Activated effector memory CD4-positive, alpha-beta T cell treated with anti-CD3 and anti-CD28 coated beads, Interleukin-2, amount 50 U/mL, for 16 hours (primary cell): ENCODE data around the gene SPDYC.
A peak's percentile ranks its signal among the peaks of the same experiment; 100 is the strongest.

Experiments used
- DNase-seq: peaks from one replicate; pipeline ENCODE4 v3.0.0-alpha.2; 2020

Gene SPDYC

GRCh38 chr11:65170058-65170534 is at the start of gene SPDYC:
Gene SPDYC (plus strand): TSS chr11:65170233. CDS start chr11:65171358, 1,125 bp downstream.
- no peak for DNase-seq

GRCh38 chr11:65120831-65121230 is 49.2 kb upstream of the SPDYC start:
- DNase-seq: peak; percentile 41

- peak; percentile 79 for DNase-seq
Observed at GRCh38 chr11:65121447-65121864, 48.6 kb upstream of the SPDYC start.

- DNase-seq: peak; percentile 100
Observed at GRCh38 chr11:65121865-65122696, 48.0 kb upstream of the SPDYC start, which contains the start of the genes FAU and MRPL49. Gene FAU (minus strand): TSS chr11:65122134. CDS start chr11:65121813, 321 bp downstream. Gene MRPL49 (plus strand): TSS chr11:65122321. CDS start chr11:65122347, 26 bp downstream.

GRCh38 chr11:65124480-65125196 is 45.4 kb upstream of the SPDYC start:
- DNase-seq: no peak

GRCh38 chr11:65125197-65126056 is 44.6 kb upstream of the SPDYC start:
- no peak for DNase-seq

- DNase-seq: no peak
Observed at GRCh38 chr11:65126624-65127274, 43.3 kb upstream of the SPDYC start.

GRCh38 chr11:65127473-65128181 is 42.4 kb upstream of the SPDYC start:
- no peak for DNase-seq

GRCh38 chr11:65128182-65129145 is 41.6 kb upstream of the SPDYC start:
- DNase-seq: no peak

- no peak for DNase-seq
Observed at GRCh38 chr11:65129649-65130441, 40.2 kb upstream of the SPDYC start.

GRCh38 chr11:65130631-65131416 is 39.2 kb upstream of the SPDYC start:
- no peak for DNase-seq

GRCh38 chr11:65131417-65131776 is 38.6 kb upstream of the SPDYC start:
- DNase-seq: no peak

- DNase-seq: no peak
Observed at GRCh38 chr11:65131895-65132237, 38.2 kb upstream of the SPDYC start.

GRCh38 chr11:65132238-65132987 is 37.6 kb upstream of the SPDYC start:
- no peak for DNase-seq

- DNase-seq: peak; percentile 85
Observed at GRCh38 chr11:65132988-65133700, 36.9 kb upstream of the SPDYC start.

GRCh38 chr11:65133724-65134123 is 36.3 kb upstream of the SPDYC start:
- no peak for DNase-seq

GRCh38 chr11:65134240-65134951 is 35.6 kb upstream of the SPDYC start, which contains the start of gene SYVN1:
Gene SYVN1 (minus strand): TSS chr11:65134519. CDS start chr11:65133601, 918 bp downstream.
- DNase-seq: peak; percentile 98
